Measurements from ENCODE around the gene CHRNA7.

Gene CHRNA7

DNA sequence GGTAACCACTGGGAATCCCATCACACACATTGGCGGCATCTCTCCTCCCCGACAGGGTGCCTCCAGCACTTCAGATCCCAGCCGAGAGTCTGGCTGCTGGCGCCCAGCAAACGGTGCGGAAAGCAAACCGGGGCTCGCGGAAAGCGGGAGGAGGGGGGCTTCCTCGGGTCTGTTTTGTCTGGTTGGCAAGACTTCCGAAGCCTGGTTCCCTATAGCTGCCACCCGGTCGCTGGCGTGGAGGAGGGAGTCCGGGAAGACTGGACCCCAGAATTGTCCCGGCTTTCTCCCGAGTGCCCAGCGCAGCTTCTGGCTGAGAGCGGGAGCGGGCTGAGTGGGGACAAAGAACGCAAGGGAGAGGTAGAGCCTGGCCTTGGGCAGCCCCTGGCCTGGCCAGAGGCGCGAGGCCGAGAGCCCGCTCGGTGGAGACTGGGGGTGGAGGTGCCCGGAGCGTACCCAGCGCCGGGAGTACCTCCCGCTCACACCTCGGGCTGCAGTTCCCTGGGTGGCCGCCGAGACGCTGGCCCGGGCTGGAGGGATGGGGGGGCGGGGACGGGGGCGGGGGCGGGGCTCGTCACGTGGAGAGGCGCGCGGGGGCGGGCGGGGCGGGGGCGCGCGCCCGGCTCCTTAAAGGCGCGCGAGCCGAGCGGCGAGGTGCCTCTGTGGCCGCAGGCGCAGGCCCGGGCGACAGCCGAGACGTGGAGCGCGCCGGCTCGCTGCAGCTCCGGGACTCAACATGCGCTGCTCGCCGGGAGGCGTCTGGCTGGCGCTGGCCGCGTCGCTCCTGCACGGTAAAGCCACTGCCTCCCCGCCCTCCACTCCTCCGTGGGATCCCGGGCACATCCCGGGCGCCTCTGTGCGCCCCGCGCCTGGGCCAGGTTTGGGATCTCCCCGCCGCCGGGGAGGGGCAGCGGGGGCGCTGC lies at the start of gene CHRNA7:
Gene CHRNA7, plus strand, starts transcription at position 654 of the 920 bp plus-strand sequence. Its CDS starts 80 bp downstream, at position 734.
- no peak for DNase-seq

DNA sequence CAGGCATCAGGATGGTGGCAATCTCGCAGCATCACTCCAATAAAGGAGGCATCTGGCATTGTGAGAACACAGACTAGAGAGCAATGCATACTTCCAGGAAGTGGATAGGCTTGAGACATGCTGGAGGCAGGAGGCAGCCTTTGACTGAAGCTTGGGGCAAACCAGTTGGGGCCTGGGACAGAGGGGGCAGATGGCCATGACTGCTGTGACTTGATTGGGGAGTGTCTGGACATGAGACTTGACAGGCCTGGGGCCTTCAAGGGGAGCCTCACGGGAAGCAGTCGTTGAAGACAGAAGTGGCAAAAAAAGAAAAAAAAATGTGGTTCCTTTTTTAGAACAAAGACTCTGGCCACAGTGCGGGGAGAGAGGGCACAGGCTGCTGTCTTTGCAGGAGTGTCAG lies 44.7 kb upstream of the CHRNA7 start:
- DNase-seq: no peak

- no peak for DNase-seq
Measured at GRCh38 chr15:31993062-31993461, 37.3 kb upstream of the CHRNA7 start.

- DNase-seq: no peak
Measured at GRCh38 chr15:31997711-31998110, 32.6 kb upstream of the CHRNA7 start.

DNA sequence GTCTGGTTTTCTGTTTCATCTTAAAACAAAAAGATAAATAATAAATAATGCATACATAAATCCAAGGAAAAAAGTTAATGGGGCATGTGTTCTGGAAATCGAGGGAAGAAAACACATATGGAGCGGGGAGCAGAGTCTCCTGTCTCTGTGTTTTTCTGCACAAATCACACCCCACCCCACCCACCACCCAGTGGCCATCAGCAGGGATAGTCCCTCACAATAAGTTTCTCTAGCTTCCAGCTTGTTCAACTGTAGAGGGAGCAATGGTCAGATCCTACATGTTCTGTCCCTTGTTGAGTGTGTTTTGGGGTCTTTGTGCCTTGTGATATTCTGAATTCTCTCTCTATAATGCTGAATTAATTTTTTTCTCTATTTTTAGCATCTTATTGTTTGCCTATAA lies 26.8 kb upstream of the CHRNA7 start:
- DNase-seq: no peak

GRCh38 chr15:32004249-32004648 lies 26.1 kb upstream of the CHRNA7 start:
- DNase-seq: no peak

DNA sequence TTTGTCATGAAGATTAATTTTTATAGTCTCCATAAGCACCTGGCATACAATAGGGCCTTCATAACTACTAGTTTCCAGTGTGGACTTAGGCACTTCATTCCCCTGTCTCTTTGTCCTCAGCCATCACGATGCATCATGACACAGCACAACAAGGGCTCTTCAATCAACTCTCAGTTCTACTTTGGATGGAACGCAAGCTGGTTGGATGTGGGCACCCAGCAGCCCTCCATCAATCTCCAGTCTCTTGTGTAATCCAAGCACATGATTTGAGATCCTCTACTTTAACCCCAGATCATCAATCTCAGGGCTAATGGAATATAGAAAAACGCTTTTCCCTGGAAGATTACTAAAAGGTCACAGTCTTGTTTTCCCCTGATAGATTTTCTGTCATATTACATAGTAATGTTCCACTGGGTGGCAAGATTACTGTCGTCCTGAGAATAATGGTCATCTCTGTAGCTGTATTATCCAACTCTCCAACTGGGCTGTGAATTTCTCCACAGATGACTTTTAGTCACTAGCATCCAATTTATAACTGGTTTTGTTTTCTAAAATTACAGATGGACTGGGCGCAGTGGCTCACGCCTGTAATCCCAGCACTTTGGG lies 22.9 kb upstream of the CHRNA7 start:
- no peak for DNase-seq

GRCh38 chr15:32014953-32015352 lies 15.4 kb upstream of the CHRNA7 start:
- no peak for DNase-seq

DNA sequence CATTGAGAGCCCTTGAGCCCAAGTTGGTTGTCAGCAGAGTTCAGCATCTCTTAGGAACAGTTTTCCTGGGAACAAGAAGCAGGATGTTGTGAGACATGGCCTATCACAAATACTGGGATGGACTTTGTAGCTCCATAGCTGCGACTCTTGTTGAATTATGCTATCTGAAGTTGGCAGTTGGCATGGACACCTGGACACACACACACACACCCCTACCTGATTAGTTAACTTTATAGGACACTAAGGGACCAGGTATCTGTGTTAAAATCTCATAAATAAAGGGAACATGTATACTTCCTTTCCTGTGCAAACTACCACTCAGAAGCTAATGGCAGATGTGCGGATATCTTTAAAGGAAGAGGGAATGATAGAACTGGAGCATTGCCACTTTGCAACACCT lies 10.2 kb upstream of the CHRNA7 start:
- no peak for DNase-seq

- DNase-seq: no peak
Measured at GRCh38 chr15:32028921-32029320, 1.4 kb upstream of the CHRNA7 start.

DNA sequence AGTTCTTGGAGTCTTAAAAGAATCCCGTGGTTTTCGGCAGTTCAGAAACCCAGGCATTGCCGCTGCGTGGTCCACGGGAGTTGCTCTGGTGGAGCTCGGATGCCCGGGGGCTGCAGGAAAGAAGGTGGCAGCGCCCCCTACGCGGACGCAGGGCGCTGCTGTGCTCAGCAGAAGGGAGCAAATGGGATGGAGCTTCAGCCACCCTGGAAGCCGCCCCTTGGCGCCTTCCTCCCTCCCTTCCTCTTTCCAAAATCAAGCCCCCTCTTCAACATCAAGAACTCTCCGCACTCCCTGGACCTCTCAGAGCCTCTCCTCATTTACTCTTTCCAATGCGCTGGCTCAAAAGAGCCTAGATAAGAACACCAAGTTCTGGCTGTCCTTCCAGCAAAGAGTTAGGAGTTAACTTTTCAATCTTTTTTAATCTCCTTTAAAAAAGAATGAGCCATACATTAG lies 880 bp upstream of the CHRNA7 start:
- no peak for DNase-seq

DNA sequence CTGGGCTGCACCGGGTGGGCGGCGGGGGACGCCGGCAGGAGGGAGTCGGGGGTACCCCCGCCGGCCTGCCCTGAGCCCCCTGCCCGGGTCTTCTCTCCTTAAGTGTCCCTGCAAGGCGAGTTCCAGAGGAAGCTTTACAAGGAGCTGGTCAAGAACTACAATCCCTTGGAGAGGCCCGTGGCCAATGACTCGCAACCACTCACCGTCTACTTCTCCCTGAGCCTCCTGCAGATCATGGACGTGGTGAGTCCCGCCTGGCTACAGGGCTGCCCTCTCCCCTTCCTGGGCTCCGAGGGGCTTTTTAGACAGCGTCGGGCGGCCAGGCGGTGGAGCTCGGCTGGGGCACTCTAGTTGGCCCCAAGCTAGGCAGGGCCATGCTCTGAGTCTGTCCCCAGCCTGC lies 480 bp downstream of the CHRNA7 start:
- DNase-seq: no peak

DNA sequence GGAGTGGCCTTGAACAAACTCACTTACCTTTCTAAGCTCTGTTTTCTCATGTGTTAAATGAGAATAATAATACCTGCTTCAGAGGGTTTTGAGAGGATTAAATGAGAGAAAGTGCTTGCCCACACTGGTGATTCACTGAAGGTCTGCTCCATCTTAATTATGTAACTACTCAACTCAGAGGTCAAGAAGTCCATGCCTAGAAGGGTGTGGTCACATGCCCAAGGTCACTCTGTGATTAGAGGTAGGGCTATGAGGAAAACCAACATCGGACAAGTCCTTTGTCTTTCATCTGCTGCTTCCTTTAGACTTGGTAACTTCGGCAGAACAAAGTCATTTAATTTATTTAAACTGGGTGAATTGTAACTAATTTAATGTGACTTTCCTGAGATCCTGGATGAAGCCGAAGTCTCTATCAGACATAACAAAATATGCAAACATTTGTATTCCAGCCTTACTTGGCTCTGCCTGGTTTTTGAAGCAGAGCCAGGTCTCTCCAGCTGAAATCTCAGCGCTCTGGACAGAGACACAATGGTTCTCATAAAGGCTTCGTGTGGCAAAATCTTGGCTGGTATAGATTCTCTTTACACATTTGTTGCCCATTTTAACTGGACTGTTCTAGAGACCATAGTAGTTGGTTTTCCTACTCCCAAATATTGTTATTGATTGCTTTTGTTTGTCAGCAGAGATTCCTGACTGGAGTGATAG lies 3.0 kb downstream of the CHRNA7 start:
- no peak for DNase-seq

- no peak for DNase-seq
Measured at GRCh38 chr15:32034106-32034505, 3.8 kb downstream of the CHRNA7 start.

DNA sequence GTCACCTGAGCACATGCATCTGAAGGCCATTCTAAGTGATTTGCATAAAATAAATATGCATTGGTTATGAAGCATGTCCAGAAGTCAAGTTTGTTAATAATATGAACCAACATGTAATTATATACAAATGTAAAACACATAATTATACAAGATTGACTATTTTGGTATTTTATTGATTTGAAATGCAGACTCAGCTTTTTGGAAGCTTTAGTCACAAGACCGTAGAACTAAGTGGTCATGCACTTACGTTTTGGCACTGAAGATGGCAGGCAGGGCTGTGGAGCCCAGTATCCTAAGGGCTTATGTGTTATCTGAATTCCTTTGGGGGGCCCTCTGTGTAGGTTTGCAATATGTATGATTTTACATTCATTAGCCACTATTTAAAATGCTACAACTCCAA lies 5.0 kb downstream of the CHRNA7 start:
- DNase-seq: no peak

- DNase-seq: no peak
Measured at GRCh38 chr15:32036971-32037370, 6.7 kb downstream of the CHRNA7 start.

- DNase-seq: no peak
Measured at GRCh38 chr15:32041294-32041693, 11.0 kb downstream of the CHRNA7 start.

DNA sequence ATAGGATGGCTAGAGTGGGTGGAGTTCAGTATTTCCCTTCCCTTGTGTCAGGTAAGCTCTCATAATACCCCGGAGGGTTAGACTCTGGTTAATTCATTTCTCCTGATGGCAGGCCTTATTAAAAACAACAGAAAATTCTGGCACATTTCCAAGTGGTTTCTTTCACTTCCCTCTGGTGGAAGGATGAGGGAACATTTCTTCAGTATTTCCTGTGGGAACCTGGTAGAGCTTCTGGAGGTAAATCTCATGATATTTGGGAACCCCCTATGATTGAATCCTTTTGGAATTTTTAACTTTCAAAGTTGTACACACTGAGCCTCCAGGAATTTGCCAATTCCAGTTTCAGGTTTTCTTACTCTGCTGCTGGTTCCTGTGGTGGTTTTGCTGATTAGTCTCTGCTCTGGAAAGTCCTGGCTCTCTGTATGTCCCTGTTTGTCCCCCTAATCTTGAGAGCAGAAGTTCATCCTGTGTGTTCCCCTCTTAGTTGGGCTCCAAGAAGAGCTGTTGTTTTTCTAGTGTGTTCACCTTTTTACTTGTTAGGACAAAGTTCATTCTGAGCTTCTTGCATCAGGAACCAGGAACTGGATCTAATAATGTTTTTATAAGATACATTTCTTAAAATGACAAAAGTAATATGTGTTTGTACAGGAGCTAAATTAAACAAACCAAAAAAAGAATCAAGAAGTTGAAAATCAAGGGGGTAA lies 12.1 kb downstream of the CHRNA7 start:
- peak; percentile 1 for DNase-seq

- DNase-seq: no peak
Measured at GRCh38 chr15:32053719-32054118, 23.4 kb downstream of the CHRNA7 start.

DNA sequence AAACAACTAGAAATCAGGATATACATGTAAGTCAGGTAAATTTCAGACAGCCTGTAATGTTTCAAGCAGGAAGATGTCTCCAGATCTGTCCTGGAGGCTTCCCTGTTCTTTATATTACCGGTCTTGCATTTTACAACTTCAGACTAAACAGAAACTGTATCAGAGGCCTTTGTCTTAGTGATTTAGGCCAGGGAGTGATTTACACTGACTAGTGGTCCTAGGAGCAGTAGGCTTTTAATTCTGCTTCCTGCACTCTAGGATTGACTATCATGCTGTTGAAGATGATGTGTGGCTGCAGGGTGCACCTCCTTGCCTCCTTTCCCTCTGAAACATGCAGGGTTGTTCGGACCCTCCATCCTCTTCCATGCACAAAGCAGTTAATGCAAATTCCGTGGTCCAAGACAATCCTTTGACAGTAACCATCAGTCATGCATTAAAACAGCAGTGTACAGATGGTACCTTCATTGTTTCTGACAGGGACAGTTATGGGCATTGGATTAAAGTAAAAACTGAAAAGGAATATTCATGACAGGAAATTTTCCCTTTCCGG lies 27.6 kb downstream of the CHRNA7 start:
- no peak for DNase-seq

- no peak for DNase-seq
Measured at GRCh38 chr15:32060706-32061105, 30.4 kb downstream of the CHRNA7 start.

DNA sequence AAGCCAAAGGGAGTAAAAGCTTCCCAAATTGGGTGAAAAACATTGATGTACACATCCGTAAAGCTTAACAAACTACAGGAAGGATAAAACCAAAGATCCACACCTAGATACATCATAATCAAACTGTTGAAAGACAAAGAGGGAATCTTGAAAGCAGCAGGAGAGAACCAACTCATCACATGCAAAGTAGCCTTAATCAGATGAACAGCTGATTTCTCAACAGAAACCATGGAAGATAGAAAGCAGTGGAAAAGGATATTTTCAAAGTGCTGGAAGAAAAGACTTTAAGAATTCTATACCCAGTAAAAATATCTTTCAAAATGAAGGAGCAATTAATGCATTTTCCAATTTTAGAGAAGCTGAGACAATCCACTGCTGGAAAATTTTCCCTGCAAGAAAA lies 36.8 kb downstream of the CHRNA7 start:
- no peak for DNase-seq

DNA sequence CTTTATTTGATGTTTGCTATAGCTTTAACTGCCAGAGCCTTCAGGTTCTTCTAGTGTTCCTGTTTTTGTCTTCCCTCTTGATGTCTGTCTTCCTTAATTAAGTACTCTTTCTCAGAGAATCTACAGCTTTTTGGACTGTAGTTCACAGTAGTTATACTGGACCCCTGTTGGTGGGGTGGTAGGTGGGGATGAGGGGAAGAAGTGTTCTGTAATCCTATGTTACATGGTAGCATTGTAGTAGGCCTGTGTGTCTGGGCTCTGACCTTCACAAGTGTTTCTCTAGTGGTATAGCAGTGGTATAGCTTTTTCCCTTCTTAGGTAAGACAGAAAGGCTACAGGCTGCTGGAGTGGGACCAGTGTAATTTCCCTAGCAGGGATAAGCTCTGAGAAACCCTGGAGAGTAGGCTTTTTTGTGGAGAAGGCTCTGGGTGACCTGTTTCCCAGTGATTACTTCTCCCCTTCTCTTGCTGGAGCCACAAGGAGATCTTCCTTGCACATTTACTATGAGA lies 59.6 kb downstream of the CHRNA7 start:
- no peak for DNase-seq
